ENCODE data around the gene ATP6V0E2.

Gene ATP6V0E2

GRCh38 chr7:149878523-149878921, 4.8 kb downstream of the ATP6V0E2 start:
- peaks cover 0 to 10% (median 0%) of the 10 kb centered on the region in 5 donors for H3K36me3 ChIP-seq (ENCODE audit: control insufficient read depth in 5 of 5, insufficient read depth in 5 of 5, low read length in 5 of 5)
- no peak overlapping the region for H3K27ac ChIP-seq (ENCODE audit: low read depth, low read length)
- H3K4me3 ChIP-seq (ENCODE audit: low read depth in 1 of 5, low read length in 5 of 5) = no peak overlapping the region
- peaks cover 5 to 58% (median 33%) of the 10 kb centered on the region in 5 donors for H3K4me1 ChIP-seq (ENCODE audit: control insufficient read depth in 5 of 5, insufficient read depth in 5 of 5, low read length in 5 of 5)
- H3K9ac ChIP-seq (ENCODE audit: low read length in 5 of 5) = no peak overlapping the region
- no peaks in the 10 kb centered on the region for H3K27me3 ChIP-seq (ENCODE audit: control insufficient read depth in 5 of 5, insufficient read depth in 4 of 5, low read length in 5 of 5)
- H3K9me3 ChIP-seq (ENCODE audit: control insufficient read depth in 5 of 5, low read length in 5 of 5) = no peaks in the 10 kb centered on the region

GRCh38 chr7:149879271-149879743, 5.5 kb downstream of the ATP6V0E2 start:
- H3K4me3 ChIP-seq (ENCODE audit: low read depth in 1 of 5, low read length in 5 of 5) = no peak overlapping the region
- H3K36me3 ChIP-seq (ENCODE audit: control insufficient read depth in 5 of 5, insufficient read depth in 5 of 5, low read length in 5 of 5) = peaks cover 0 to 10% (median 0%) of the 10 kb centered on the region in 5 donors
- no peaks in the 10 kb centered on the region for H3K9me3 ChIP-seq (ENCODE audit: control insufficient read depth in 5 of 5, low read length in 5 of 5)
- H3K27me3 ChIP-seq (ENCODE audit: control insufficient read depth in 5 of 5, insufficient read depth in 4 of 5, low read length in 5 of 5) = no peaks in the 10 kb centered on the region
- no peak overlapping the region for H3K9ac ChIP-seq (ENCODE audit: low read length in 5 of 5)
- H3K27ac ChIP-seq (ENCODE audit: low read depth, low read length) = no peak overlapping the region
- H3K4me1 ChIP-seq (ENCODE audit: control insufficient read depth in 5 of 5, insufficient read depth in 5 of 5, low read length in 5 of 5) = peaks cover 5 to 58% (median 34%) of the 10 kb centered on the region in 5 donors

GRCh38 chr7:149879766-149880637, 6.2 kb downstream of the ATP6V0E2 start:
- Histone ChIP-seq H3K9ac (ENCODE audit: low read length in 5 of 5) (no peak overlapping the region), H3K27ac (ENCODE audit: low read depth, low read length) (no peak overlapping the region)

GRCh38 chr7:149880638-149881311, 7.0 kb downstream of the ATP6V0E2 start:
- no peak overlapping the region for H3K4me3 ChIP-seq (ENCODE audit: low read depth in 1 of 5, low read length in 5 of 5)
- H3K9ac ChIP-seq (ENCODE audit: low read length in 5 of 5) = peak overlapping the region in 2 of 5 donors; percentile 14 to 37
- no peak overlapping the region for H3K27ac ChIP-seq (ENCODE audit: low read depth, low read length)
- no peaks in the 10 kb centered on the region for H3K27me3 ChIP-seq (ENCODE audit: control insufficient read depth in 5 of 5, insufficient read depth in 4 of 5, low read length in 5 of 5)
- no peaks in the 10 kb centered on the region for H3K9me3 ChIP-seq (ENCODE audit: control insufficient read depth in 5 of 5, low read length in 5 of 5)
- peaks cover 0 to 10% (median 0%) of the 10 kb centered on the region in 5 donors for H3K36me3 ChIP-seq (ENCODE audit: control insufficient read depth in 5 of 5, insufficient read depth in 5 of 5, low read length in 5 of 5)
- peaks cover 5 to 58% (median 35%) of the 10 kb centered on the region in 5 donors for H3K4me1 ChIP-seq (ENCODE audit: control insufficient read depth in 5 of 5, insufficient read depth in 5 of 5, low read length in 5 of 5)

More at GRCh38 chr7:149879766-149880637, 6.2 kb downstream of the ATP6V0E2 start:
- H3K36me3 ChIP-seq (ENCODE audit: control insufficient read depth in 5 of 5, insufficient read depth in 5 of 5, low read length in 5 of 5) = peaks cover 0 to 10% (median 0%) of the 10 kb centered on the region in 5 donors
- H3K9me3 ChIP-seq (ENCODE audit: control insufficient read depth in 5 of 5, low read length in 5 of 5) = no peaks in the 10 kb centered on the region
- no peaks in the 10 kb centered on the region for H3K27me3 ChIP-seq (ENCODE audit: control insufficient read depth in 5 of 5, insufficient read depth in 4 of 5, low read length in 5 of 5)
- H3K4me3 ChIP-seq (ENCODE audit: low read depth in 1 of 5, low read length in 5 of 5) = no peak overlapping the region
- peaks cover 5 to 58% (median 34%) of the 10 kb centered on the region in 5 donors for H3K4me1 ChIP-seq (ENCODE audit: control insufficient read depth in 5 of 5, insufficient read depth in 5 of 5, low read length in 5 of 5)

- Histone ChIP-seq H3K27ac (ENCODE audit: low read depth, low read length) (no peak overlapping the region), H3K9ac (ENCODE audit: low read length in 5 of 5) (peak overlapping the region in 2 of 5 donors; percentile 14 to 37), H3K4me1 (ENCODE audit: control insufficient read depth in 5 of 5, insufficient read depth in 5 of 5, low read length in 5 of 5) (peaks cover 5 to 58% (median 35%) of the 10 kb centered on the region in 5 donors), H3K4me3 (ENCODE audit: low read depth in 1 of 5, low read length in 5 of 5) (no peak overlapping the region), H3K27me3 (ENCODE audit: control insufficient read depth in 5 of 5, insufficient read depth in 4 of 5, low read length in 5 of 5) (no peaks in the 10 kb centered on the region), H3K9me3 (ENCODE audit: control insufficient read depth in 5 of 5, low read length in 5 of 5) (no peaks in the 10 kb centered on the region), H3K36me3 (ENCODE audit: control insufficient read depth in 5 of 5, insufficient read depth in 5 of 5, low read length in 5 of 5) (peaks cover 0 to 10% (median 0%) of the 10 kb centered on the region in 5 donors)
These were observed 7.8 kb downstream of the ATP6V0E2 start for GRCh38 chr7:149881328-149882247.

- Histone ChIP-seq H3K4me3 (ENCODE audit: low read depth in 1 of 5, low read length in 5 of 5) (no peak overlapping the region), H3K4me1 (ENCODE audit: control insufficient read depth in 5 of 5, insufficient read depth in 5 of 5, low read length in 5 of 5) (peaks cover 5 to 58% (median 35%) of the 10 kb centered on the region in 5 donors), H3K9ac (ENCODE audit: low read length in 5 of 5) (no peak overlapping the region), H3K36me3 (ENCODE audit: control insufficient read depth in 5 of 5, insufficient read depth in 5 of 5, low read length in 5 of 5) (peaks cover 0 to 10% (median 0%) of the 10 kb centered on the region in 5 donors), H3K27me3 (ENCODE audit: control insufficient read depth in 5 of 5, insufficient read depth in 4 of 5, low read length in 5 of 5) (no peaks in the 10 kb centered on the region), H3K9me3 (ENCODE audit: control insufficient read depth in 5 of 5, low read length in 5 of 5) (no peaks in the 10 kb centered on the region), H3K27ac (ENCODE audit: low read depth, low read length) (no peak overlapping the region)
These were observed 8.7 kb downstream of the ATP6V0E2 start for GRCh38 chr7:149882248-149883047.

GRCh38 chr7:149883048-149883438, 9.3 kb downstream of the ATP6V0E2 start:
- no peaks in the 10 kb centered on the region for H3K9me3 ChIP-seq (ENCODE audit: control insufficient read depth in 5 of 5, low read length in 5 of 5)
- no peak overlapping the region for H3K9ac ChIP-seq (ENCODE audit: low read length in 5 of 5)

GRCh38 chr7:149883452-149883861, 9.7 kb downstream of the ATP6V0E2 start:
- H3K27ac ChIP-seq (ENCODE audit: low read depth, low read length) = no peak overlapping the region
- H3K36me3 ChIP-seq (ENCODE audit: control insufficient read depth in 5 of 5, insufficient read depth in 5 of 5, low read length in 5 of 5) = peaks cover 0 to 5% (median 0%) of the 10 kb centered on the region in 5 donors
- no peaks in the 10 kb centered on the region for H3K9me3 ChIP-seq (ENCODE audit: control insufficient read depth in 5 of 5, low read length in 5 of 5)
- no peak overlapping the region for H3K4me3 ChIP-seq (ENCODE audit: low read depth in 1 of 5, low read length in 5 of 5)
- H3K4me1 ChIP-seq (ENCODE audit: control insufficient read depth in 5 of 5, insufficient read depth in 5 of 5, low read length in 5 of 5) = peaks cover 5 to 58% (median 35%) of the 10 kb centered on the region in 5 donors
- H3K27me3 ChIP-seq (ENCODE audit: control insufficient read depth in 5 of 5, insufficient read depth in 4 of 5, low read length in 5 of 5) = no peaks in the 10 kb centered on the region
- H3K9ac ChIP-seq (ENCODE audit: low read length in 5 of 5) = no peak overlapping the region

More at GRCh38 chr7:149883048-149883438, 9.3 kb downstream of the ATP6V0E2 start:
- Histone ChIP-seq H3K4me1 (ENCODE audit: control insufficient read depth in 5 of 5, insufficient read depth in 5 of 5, low read length in 5 of 5) (peaks cover 5 to 58% (median 35%) of the 10 kb centered on the region in 5 donors), H3K4me3 (ENCODE audit: low read depth in 1 of 5, low read length in 5 of 5) (no peak overlapping the region), H3K36me3 (ENCODE audit: control insufficient read depth in 5 of 5, insufficient read depth in 5 of 5, low read length in 5 of 5) (peaks cover 0 to 7% (median 0%) of the 10 kb centered on the region in 5 donors), H3K27ac (ENCODE audit: low read depth, low read length) (no peak overlapping the region), H3K27me3 (ENCODE audit: control insufficient read depth in 5 of 5, insufficient read depth in 4 of 5, low read length in 5 of 5) (no peaks in the 10 kb centered on the region)

- Histone ChIP-seq H3K9me3 (ENCODE audit: control insufficient read depth in 5 of 5, low read length in 5 of 5) (no peaks in the 10 kb centered on the region), H3K4me1 (ENCODE audit: control insufficient read depth in 5 of 5, insufficient read depth in 5 of 5, low read length in 5 of 5) (peaks cover 5 to 57% (median 35%) of the 10 kb centered on the region in 5 donors), H3K27ac (ENCODE audit: low read depth, low read length) (no peak overlapping the region), H3K36me3 (ENCODE audit: control insufficient read depth in 5 of 5, insufficient read depth in 5 of 5, low read length in 5 of 5) (peaks cover 0 to 5% (median 0%) of the 10 kb centered on the region in 5 donors), H3K4me3 (ENCODE audit: low read depth in 1 of 5, low read length in 5 of 5) (no peak overlapping the region), H3K9ac (ENCODE audit: low read length in 5 of 5) (no peak overlapping the region), H3K27me3 (ENCODE audit: control insufficient read depth in 5 of 5, insufficient read depth in 4 of 5, low read length in 5 of 5) (no peaks in the 10 kb centered on the region)
These were observed 10.2 kb downstream of the ATP6V0E2 start for GRCh38 chr7:149884016-149884415.

Data from subcutaneous abdominal adipose tissue (tissue), 5 donors.